Nephron progenitor cell (in vitro differentiated cells): ENCODE measurements around the gene STX12.
A peak's percentile ranks its signal among the peaks of the same experiment; 100 is the strongest.

Experiments used
- DNase-seq: peaks from one replicate; pipeline ENCODE4 v3.0.0; 2021
- H3K27ac Mint-ChIP-seq: 2 replicates; pipeline ENCODE4 v1.8.0; 2021; ENCODE audit warnings: mild to moderate bottlenecking, moderate library complexity, mixed read lengths
- H3K27me3 Mint-ChIP-seq: 2 replicates; pipeline ENCODE4 v1.8.0; 2021; ENCODE audit warnings: mild to moderate bottlenecking, low read depth, mixed read lengths; ENCODE audit not compliant: poor library complexity
- H3K36me3 Mint-ChIP-seq: 2 replicates; pipeline ENCODE4 v1.8.0; 2021; ENCODE audit warnings: low read depth, mixed read lengths
- H3K4me1 Mint-ChIP-seq: 2 replicates; pipeline ENCODE4 v1.8.0; 2021; ENCODE audit warnings: mixed read lengths
- H3K4me3 Mint-ChIP-seq: 2 replicates; pipeline ENCODE4 v1.8.0; 2021; ENCODE audit warnings: mild to moderate bottlenecking, moderate library complexity, mixed read lengths
- H3K9me3 Mint-ChIP-seq: 2 replicates; pipeline ENCODE4 v1.8.0; 2021; ENCODE audit warnings: mild to moderate bottlenecking, moderate library complexity, mixed read lengths
- TF ChIP-seq, protein P1 (sequence below): fragments of 200-600 bp; sonication (generic); IDR thresholded peaks from 2 replicates; pipeline ENCODE4 v1.5.0; 2021; ENCODE audit warnings: antibody characterized with exemption

STX12 gene

DNA sequence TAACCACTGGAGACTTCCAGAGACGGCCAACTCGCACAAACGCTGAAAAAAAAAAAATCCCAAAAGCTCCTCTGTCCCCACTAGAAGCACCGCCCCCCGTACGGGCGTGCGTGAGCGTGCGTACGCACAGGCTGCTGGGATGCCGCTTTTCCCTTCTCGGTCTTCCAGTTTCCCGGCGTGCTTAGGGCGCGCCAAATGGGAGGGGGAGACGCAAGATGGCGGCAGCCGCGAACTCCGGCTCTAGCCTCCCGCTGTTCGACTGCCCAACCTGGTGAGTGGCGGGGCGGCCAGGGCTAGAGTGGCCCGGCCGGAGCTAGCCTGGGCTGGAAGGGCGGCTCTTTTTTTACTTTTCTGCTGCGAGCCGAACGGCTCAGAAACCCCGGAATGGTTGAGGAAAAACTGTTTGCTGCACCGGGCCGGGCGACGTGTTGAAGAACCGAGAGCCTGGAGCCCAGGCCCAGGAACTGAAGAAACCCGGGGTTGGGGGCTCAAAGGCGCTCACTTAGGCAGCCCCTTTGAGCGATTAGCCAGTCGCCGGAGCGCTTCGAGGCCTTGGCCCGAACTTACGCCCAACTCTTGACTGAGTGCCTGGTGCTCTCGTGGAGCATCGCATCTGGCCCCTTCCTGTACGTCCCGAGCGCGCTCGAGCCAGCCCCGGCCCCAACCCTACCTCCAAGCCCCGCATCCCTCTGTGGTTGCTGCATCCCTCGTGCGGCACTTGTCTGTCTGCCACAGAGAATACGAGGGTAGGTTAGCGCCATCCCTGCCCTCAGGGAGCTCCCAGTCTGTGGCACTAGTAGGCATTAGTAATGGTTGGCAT lies 57.8 kb downstream of the STX12 start, which contains the start of gene PPP1R8:
TSS of gene PPP1R8 (plus strand) at position 162 of the 820 bp plus-strand sequence. CDS start at position 216, 54 bp downstream.
- peak within 1 kb of the TSS; percentile 95 for H3K4me3 Mint-ChIP-seq
- no peaks in the 10 kb centered on the region for H3K9me3 Mint-ChIP-seq
- peaks cover 17% of the 10 kb centered on the region for H3K4me1 Mint-ChIP-seq
- peak within 1 kb of the TSS; percentile 99 for H3K27ac Mint-ChIP-seq
- TF ChIP-seq, protein P1, sequence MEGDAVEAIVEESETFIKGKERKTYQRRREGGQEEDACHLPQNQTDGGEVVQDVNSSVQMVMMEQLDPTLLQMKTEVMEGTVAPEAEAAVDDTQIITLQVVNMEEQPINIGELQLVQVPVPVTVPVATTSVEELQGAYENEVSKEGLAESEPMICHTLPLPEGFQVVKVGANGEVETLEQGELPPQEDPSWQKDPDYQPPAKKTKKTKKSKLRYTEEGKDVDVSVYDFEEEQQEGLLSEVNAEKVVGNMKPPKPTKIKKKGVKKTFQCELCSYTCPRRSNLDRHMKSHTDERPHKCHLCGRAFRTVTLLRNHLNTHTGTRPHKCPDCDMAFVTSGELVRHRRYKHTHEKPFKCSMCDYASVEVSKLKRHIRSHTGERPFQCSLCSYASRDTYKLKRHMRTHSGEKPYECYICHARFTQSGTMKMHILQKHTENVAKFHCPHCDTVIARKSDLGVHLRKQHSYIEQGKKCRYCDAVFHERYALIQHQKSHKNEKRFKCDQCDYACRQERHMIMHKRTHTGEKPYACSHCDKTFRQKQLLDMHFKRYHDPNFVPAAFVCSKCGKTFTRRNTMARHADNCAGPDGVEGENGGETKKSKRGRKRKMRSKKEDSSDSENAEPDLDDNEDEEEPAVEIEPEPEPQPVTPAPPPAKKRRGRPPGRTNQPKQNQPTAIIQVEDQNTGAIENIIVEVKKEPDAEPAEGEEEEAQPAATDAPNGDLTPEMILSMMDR: no peak
- H3K27me3 Mint-ChIP-seq: no peaks in the 10 kb centered on the region
- peak; percentile 88 for DNase-seq
- H3K36me3 Mint-ChIP-seq: peaks cover 3% of the 10 kb centered on the region

GRCh38 chr1:27831568-27832410 lies 58.8 kb downstream of the STX12 start:
- no peaks in the 10 kb centered on the region for H3K27me3 Mint-ChIP-seq
- DNase-seq: no peak
- H3K27ac Mint-ChIP-seq: peak overlapping the region; percentile 99
- peaks cover 17% of the 10 kb centered on the region for H3K4me1 Mint-ChIP-seq
- H3K36me3 Mint-ChIP-seq: peaks cover 10% of the 10 kb centered on the region
- H3K9me3 Mint-ChIP-seq: no peaks in the 10 kb centered on the region
- H3K4me3 Mint-ChIP-seq: peak overlapping the region; percentile 95
- TF ChIP-seq, protein P1: no peak

- Mint-ChIP-seq H3K27ac (peak overlapping the region; percentile 81), H3K9me3 (no peaks in the 10 kb centered on the region), H3K4me3 (peak overlapping the region; percentile 95), H3K27me3 (no peaks in the 10 kb centered on the region), H3K36me3 (peaks cover 16% of the 10 kb centered on the region), H3K4me1 (peaks cover 17% of the 10 kb centered on the region)
- TF ChIP-seq, protein P1: no peak
- DNase-seq: no peak
These were observed 59.7 kb downstream of the STX12 start for GRCh38 chr1:27832762-27833161.

DNA sequence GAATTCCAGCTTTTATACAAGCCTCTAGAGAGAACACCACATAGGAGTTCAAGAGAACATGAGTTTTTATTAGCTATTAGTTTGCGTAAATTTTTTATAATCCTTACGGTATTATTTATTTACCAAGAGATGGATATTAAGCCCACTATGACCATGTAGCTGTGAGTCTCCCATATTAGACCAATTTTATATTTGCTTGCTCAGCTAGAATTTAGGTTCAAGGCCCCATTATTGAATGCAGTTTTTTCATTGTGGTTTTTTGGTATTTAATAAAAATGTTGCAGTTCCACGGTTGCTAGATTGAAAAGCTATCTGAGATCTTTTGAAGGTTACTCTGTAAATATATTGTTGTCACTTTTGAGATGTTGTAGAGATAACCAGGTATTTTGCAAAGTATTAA lies 60.5 kb downstream of the STX12 start:
- H3K9me3 Mint-ChIP-seq: no peaks in the 10 kb centered on the region
- no peaks in the 10 kb centered on the region for H3K27me3 Mint-ChIP-seq
- no peak for DNase-seq
- TF ChIP-seq, protein P1: no peak
- H3K36me3 Mint-ChIP-seq: peaks cover 22% of the 10 kb centered on the region
- H3K4me1 Mint-ChIP-seq: peaks cover 17% of the 10 kb centered on the region
- H3K4me3 Mint-ChIP-seq: no peak overlapping the region
- no peak overlapping the region for H3K27ac Mint-ChIP-seq

- H3K27me3 Mint-ChIP-seq: no peaks in the 10 kb centered on the region
- no peaks in the 10 kb centered on the region for H3K9me3 Mint-ChIP-seq
- TF ChIP-seq, protein P1: no peak
- no peak overlapping the region for H3K4me3 Mint-ChIP-seq
- DNase-seq: no peak
- H3K4me1 Mint-ChIP-seq: peaks cover 17% of the 10 kb centered on the region
- H3K36me3 Mint-ChIP-seq: peaks cover 36% of the 10 kb centered on the region
- no peak overlapping the region for H3K27ac Mint-ChIP-seq
These were observed 62.0 kb downstream of the STX12 start for GRCh38 chr1:27835046-27835445.
